Lung microvascular endothelial cell (primary cell): Measurements from ENCODE around the gene ACBD6. TPM values are rescaled to one million over a fixed set of nuclear protein-coding genes. Genes with fewer than 3 reads are reported as not detected.

Source experiments
- DNase-seq, 2 donors: peaks; one replicate each; pipeline versions ENCODE4 v3.0.0 to v3.0.0-alpha.2; 2010; ENCODE audit warnings: low read depth in 2 of 2
- total RNA-seq: library from RNA; depleted of rRNA; stranded (reverse); fragments of >200 nt; gene quantifications from 2 replicates; pipeline ENCODE4 v1.2.1, GENCODE V29; 2014

Gene ACBD6
- total RNA-seq, 1 donor from 2014 or later, result 46.2 TPM

DNA sequence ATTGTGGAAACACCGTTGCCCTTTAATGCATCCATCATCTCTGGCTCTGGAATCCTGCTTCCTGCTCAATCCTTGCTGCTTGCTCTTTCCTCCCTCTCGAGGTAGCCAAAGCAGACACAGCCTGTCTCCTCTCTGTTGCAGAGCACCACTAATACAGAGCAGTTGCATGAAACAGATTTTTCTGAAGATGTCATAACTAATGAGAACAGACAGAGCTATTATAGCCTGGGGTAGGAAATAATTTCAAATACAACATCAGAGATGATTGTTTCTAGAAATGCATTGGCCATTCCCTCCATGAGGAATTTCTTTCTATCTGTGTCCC, 23.3 kb upstream of the ACBD6 start:
- peak in 1 of 2 donors; percentile 40 for DNase-seq

- peak in 1 of 2 donors; percentile 31 for DNase-seq
Measured at GRCh38 chr1:180524915-180525714, 22.7 kb upstream of the ACBD6 start.

- DNase-seq, result no peak
Measured at GRCh38 chr1:180524160-180524914, 22.0 kb upstream of the ACBD6 start.

GRCh38 chr1:180522213-180522515, 19.8 kb upstream of the ACBD6 start:
- no peak for DNase-seq

- no peak for DNase-seq
Measured at GRCh38 chr1:180521474-180522212, 19.3 kb upstream of the ACBD6 start.

DNA sequence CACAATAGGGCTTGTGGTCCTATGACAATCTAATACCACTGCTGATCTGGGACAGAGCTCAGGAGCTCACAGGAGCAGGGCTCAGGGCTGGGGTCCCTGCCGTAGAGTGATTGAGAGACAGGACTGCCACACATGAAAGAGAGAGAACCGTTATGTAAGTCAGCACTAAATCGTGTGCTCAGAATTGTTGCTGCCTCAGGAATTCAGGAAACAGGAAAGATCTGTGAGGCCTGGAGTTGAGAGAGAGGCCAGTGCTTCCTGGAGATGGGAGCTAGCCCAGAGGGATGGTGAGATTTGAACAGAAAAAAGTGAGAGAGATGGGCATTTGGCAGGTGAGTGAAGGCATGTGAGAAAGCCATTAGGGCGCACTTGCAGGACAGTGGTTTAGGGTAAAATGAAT, 17.5 kb upstream of the ACBD6 start:
- peak; percentile 77 to 84 for DNase-seq

GRCh38 chr1:180515857-180516388, 13.5 kb upstream of the ACBD6 start:
- DNase-seq, result peak; percentile 85 to 88

DNA sequence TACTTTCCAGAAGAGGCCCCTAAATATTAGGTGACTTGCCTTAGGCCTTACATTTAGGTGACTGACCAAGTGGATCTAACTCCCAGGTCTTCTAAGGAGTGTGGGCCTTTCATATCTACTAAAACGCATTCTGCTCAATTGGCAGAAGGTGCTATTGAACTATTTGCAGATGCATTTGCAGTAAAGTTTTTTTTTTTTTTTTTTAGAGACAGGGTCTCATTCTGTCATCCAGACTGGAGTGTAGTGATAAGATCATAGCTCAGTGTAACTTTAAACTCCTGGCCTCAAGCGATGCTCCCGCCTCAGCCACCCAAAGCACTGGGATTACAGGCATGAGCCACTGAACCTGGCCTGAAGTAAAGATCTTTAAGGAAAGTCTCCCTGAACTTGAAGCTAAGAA, 13.0 kb upstream of the ACBD6 start:
- no peak for DNase-seq

DNA sequence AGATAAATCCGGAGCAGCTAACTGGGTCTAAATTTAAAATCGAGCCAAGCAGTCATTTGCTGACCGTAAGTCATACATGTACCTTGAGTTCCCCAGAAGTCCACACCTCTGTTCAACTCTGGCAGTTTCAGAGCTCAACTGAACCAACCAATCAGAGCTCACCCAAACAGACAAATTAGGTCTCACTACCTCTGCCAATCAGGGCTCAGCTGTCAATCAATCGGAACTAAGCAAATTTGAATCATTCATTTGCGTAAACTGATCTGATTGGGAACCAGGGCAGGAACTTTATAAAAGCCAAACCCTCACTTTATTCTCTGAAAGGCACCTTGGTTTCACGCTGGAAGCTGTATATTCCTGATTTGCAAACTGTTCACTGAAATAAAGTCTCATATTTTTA, 11.2 kb upstream of the ACBD6 start:
- DNase-seq, result no peak

DNA sequence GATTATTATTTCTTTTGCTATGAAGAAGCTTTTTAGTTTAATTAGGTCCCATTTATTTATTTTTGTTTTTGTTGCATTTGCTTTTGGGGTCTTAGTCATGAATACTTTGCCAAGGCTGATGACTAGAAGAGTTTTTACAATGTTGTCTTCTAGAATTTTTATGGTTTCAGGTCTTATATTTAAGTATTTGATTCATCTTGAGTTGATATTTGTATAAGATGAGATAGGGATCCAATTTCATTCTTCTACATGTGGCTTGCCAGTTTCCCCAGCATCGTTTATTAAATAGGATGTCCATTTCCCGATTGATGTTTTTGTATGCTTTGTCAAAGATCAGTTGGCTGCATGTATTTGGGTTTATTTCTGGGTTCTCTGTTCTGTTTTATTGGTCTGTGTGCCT, 8.5 kb upstream of the ACBD6 start:
- DNase-seq, result no peak

- no peak for DNase-seq
Measured at GRCh38 chr1:180508725-180509097, 6.3 kb upstream of the ACBD6 start.

- peak; percentile 49 to 93 for DNase-seq
Measured at GRCh38 chr1:180507795-180508724, 5.7 kb upstream of the ACBD6 start.

DNA sequence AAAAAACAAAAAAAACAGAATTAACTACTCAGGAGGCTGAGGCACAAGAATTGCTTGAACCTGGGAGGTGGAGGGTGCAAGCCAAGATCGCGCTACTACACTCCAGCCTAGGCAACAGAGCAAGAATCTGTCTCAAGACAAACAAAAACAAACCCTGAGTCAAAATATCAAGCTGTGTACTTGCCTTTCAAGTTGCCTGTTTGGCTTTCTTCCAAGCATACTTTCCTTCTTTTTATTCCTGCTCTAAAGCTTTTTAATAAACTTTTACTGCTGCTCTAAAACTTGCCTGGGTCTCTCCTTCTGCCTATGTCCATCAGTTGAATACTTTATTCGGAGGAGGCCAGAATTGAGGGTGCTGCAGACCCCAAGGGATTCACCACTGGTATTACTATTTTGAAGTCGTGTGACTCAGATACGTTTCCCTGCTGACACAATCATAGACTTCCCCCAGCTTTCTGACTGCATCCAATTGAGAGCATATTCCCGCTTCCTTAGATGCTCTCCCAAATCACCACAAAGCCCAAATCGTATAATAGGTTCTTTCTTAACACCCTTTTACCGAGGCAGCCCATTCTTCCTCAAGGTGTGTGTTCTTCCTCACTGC, 3.5 kb upstream of the ACBD6 start:
- DNase-seq, result peak in 1 of 2 donors; percentile 57

GRCh38 chr1:180504186-180504585, 1.8 kb upstream of the ACBD6 start:
- no peak for DNase-seq

- DNase-seq, result peak; percentile 41 to 70
Measured at GRCh38 chr1:180503280-180503862, 994 bp upstream of the ACBD6 start.

- DNase-seq, result no peak
Measured at GRCh38 chr1:180501865-180502360, 464 bp downstream of the ACBD6 start.

GRCh38 chr1:180500689-180501088, 1.7 kb downstream of the ACBD6 start:
- DNase-seq, result no peak

DNA sequence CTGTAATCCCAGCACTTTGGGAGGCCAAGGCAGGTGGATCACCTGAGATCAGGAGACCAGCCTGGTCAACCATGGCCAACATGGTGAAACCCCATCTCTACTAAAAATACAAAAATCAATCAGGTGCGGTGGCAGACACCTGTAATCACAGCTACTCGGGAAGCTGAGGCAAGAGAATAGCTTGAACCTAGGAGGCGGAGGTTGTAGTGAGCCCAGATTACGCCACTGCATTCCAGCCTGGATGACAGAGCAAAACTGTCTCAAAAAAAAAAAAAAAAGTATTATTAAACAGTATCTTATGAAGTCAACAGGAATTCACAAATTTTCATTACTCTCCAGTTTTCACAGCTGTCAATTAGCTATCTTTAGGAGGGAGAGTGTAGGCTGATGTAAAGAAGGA, 3.8 kb downstream of the ACBD6 start:
- no peak for DNase-seq

DNA sequence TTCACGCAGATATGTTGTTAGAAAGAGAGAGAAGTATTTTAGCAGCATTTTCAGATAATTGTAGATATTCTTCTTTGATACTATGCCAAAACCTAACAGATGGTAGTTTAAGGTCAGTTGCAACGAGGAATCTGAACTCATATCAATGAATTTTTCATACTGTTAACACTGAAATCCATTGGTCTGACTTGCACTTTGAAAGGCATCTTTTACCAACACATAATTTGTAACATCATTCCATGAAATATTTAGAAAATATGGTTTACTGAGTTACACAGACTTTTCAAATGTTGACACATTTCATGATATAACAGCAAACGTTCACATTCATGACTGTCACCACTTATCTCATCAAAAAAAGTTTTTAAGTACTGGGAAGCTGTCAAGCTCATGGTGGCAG, 4.6 kb downstream of the ACBD6 start:
- no peak for DNase-seq

DNA sequence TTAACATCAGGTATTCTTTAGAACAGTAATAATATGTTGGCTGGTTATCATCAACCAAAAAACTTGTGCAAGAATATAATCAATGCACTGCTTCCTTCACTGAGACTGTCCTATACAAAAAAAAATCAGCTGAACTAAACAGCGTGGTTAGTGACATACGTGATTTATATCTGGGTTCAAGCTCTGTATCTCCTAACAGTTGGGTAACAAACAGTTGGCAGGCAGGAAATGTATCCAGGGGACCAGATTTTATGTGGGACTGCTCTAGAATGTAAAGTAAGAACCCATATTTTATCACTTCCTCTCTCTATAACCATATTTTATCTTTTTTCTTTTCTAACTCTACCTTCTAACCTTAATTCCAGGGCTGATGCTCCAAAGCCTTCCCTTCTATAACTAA, 8.0 kb downstream of the ACBD6 start:
- DNase-seq, result no peak
